ENCODE measurements around the gene KIAA1217. TPM values are rescaled to one million over a fixed set of nuclear protein-coding genes. Genes with fewer than 3 reads are reported as not detected.

Gene KIAA1217
- total and polyA plus RNA-seq, 2 of the 8 experiments (the other 6 are each of a cell fraction or from before 2014, with no cell fraction given): 4.5 to 15.6 TPM

DNA sequence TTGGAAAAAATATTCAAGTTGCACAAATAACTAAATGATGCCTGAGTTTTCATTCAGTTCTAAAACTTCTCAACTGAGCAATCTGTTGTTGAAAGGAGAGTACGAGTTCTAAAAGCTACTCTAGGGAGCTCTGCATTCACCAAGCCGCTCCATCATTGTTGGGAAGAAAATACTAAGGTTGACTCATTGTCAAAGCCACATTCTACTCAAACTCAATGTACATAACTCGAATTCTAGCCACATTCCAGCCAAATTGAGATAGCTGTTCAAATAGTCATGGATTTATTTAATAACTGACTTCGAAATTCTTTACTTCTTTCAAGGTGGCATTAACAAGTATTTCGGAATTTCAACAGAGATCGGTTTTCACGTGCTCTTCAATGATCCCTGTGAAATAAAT is 63.4 kb downstream of the KIAA1217 start:
- no peak overlapping the region for H4K91ac ChIP-seq (replicated peaks; ENCODE audit: insufficient read length, low read length)
- no peak for FAIRE-seq
- TF ChIP-seq, protein P1, sequence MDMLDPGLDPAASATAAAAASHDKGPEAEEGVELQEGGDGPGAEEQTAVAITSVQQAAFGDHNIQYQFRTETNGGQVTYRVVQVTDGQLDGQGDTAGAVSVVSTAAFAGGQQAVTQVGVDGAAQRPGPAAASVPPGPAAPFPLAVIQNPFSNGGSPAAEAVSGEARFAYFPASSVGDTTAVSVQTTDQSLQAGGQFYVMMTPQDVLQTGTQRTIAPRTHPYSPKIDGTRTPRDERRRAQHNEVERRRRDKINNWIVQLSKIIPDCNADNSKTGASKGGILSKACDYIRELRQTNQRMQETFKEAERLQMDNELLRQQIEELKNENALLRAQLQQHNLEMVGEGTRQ (IDR thresholded peaks at IDR 0.05; ENCODE audit: low read length): no peak
- TF ChIP-seq SUZ12 (IDR thresholded peaks at IDR 0.05; ENCODE audit: low read length) (no peak), BACH1 (IDR thresholded peaks at IDR 0.05; ENCODE audit: low read length) (no peak), KDM5A (IDR thresholded peaks at IDR 0.05; ENCODE audit: low read length) (no peak), KDM1A (IDR thresholded peaks at IDR 0.05; ENCODE audit: borderline replicate concordance, low read length) (no peak), TBP (IDR thresholded peaks at IDR 0.05; ENCODE audit: low read depth, low read length) (no peak), YY1 (IDR thresholded peaks at IDR 0.05; ENCODE audit: low read depth, low read length) (no peak), ASH2L (IDR thresholded peaks at IDR 0.05; ENCODE audit: low read length) (no peak), KDM4A (IDR thresholded peaks at IDR 0.05; ENCODE audit: low read depth, low read length, severe bottlenecking) (no peak), GTF2F1 (IDR thresholded peaks at IDR 0.05; ENCODE audit: borderline replicate concordance, low read depth, low read length) (no peak), NANOG (IDR thresholded peaks at IDR 0.05; ENCODE audit: insufficient read depth, low read depth, low read length, poor library complexity, severe bottlenecking) (no peak), SP1 (IDR thresholded peaks at IDR 0.05; ENCODE audit: low read depth, low read length) (no peak)
- TF ChIP-seq, protein P2, sequence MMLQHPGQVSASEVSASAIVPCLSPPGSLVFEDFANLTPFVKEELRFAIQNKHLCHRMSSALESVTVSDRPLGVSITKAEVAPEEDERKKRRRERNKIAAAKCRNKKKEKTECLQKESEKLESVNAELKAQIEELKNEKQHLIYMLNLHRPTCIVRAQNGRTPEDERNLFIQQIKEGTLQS (IDR thresholded peaks at IDR 0.05; ENCODE audit: insufficient read depth, low read depth, low read length): no peak

More for the DNA sequence above, 63.4 kb downstream of the KIAA1217 start:
- Histone ChIP-seq H4K20me1 (replicated peaks in 1 of 2; ENCODE audit: control insufficient read depth in 1 of 2, insufficient read depth in 2 of 2, low read length in 2 of 2) (no peaks in the 10 kb centered on the region), H3K4me2 (ENCODE audit: insufficient read depth in 1 of 2, low read depth in 2 of 2, low read length in 2 of 2) (no peak overlapping the region), H3K4ac (replicated peaks; ENCODE audit: insufficient read length, low read depth, low read length) (no peak overlapping the region), H3K27ac (ENCODE audit: low read depth, low read length) (no peak overlapping the region), H3K23me2 (ENCODE audit: low read depth, low read length) (no peaks in the 10 kb centered on the region), H3K9ac (replicated peaks in 1 of 4; ENCODE audit: extremely low read depth in 1 of 4, low read depth in 3 of 4, low read length in 3 of 4) (no peak overlapping the region), H3K79me1 (ENCODE audit: low read depth, low read length) (no peaks in the 10 kb centered on the region), H3K27me3 (replicated peaks in 1 of 4; ENCODE audit: control insufficient read depth in 3 of 4, extremely low read depth in 1 of 4, insufficient read depth in 3 of 4, low read length in 3 of 4) (no peaks in the 10 kb centered on the region), H2BK20ac (ENCODE audit: low read length) (no peak overlapping the region), H3K18ac (ENCODE audit: extremely low read depth, low read length) (no peak overlapping the region), H3K56ac (replicated peaks; ENCODE audit: insufficient read length, low read depth, low read length) (no peak overlapping the region), H2BK12ac (ENCODE audit: low read depth, low read length) (no peak overlapping the region), H2BK120ac (replicated peaks; ENCODE audit: low read depth, low read length) (no peak overlapping the region), H4K5ac (ENCODE audit: insufficient read length, low read depth, low read length) (no peak overlapping the region), H2BK5ac (ENCODE audit: low read depth, low read length) (no peak overlapping the region), H3K36me3 (ENCODE audit: control insufficient read depth in 2 of 4, insufficient read depth in 4 of 4, low read length in 3 of 4) (no peaks in the 10 kb centered on the region), H3K14ac (ENCODE audit: insufficient read length) (no peak overlapping the region), H3K79me2 (ENCODE audit: control insufficient read depth in 1 of 2, insufficient read depth in 2 of 2, low read length in 2 of 2) (no peaks in the 10 kb centered on the region), H2AFZ (ENCODE audit: low read length) (no peak overlapping the region), H3K4me3 (ENCODE audit: extremely low read depth in 1 of 4, insufficient read depth in 2 of 4, low read depth in 3 of 4, low read length in 4 of 4) (no peak overlapping the region), H3K9me3 (ENCODE audit: insufficient read depth in 2 of 2, low read depth in 1 of 2, low read length in 1 of 2) (no peaks in the 10 kb centered on the region), H2BK15ac (ENCODE audit: low read length) (no peak overlapping the region), H4K8ac (ENCODE audit: extremely low read depth, insufficient read depth, low read length) (no peak overlapping the region), H3K4me1 (replicated peaks in 1 of 4; ENCODE audit: control insufficient read depth in 3 of 4, insufficient read depth in 4 of 4, low read length in 3 of 4) (no peaks in the 10 kb centered on the region), H3K23ac (ENCODE audit: insufficient read length) (no peak overlapping the region), H2AK5ac (ENCODE audit: low read depth, low read length) (no peak overlapping the region)
- CTCF ChIA-PET (ENCODE audit: partially characterized antibody): interaction anchor here (0.9 kb wide), 1 partner anchor 15 kb away, joined by 4 read pairs; no protein-coding TSS in a partner anchor
- WGBS, 2 experiments (ENCODE audit: extremely low coverage in 1 of 2, insufficient coverage in 1 of 2, insufficient read length in 1 of 2, insufficient replicate concordance in 2 of 2, low coverage in 1 of 2, low lambda C conversion rate in 2 of 2, missing lambda C conversion rate in 1 of 2): 89% methylated on average over 7 of the region's 7 CpGs; no CpG with 5 or more reads in 1 of the 2 experiments
- POLR2A ChIA-PET (ENCODE audit: partially characterized antibody): no interaction called here
- no peak for DNase-seq (ENCODE audit: low read depth in 1 of 2, low spot score in 2 of 2)

Data from H1 (cell line).